ENCODE results near the gene GCFC2. TPM values are rescaled to one million over a fixed set of nuclear protein-coding genes. Genes with fewer than 3 reads are reported as not detected.

The GCFC2 gene
- polyA plus RNA-seq, 4 donors = 8.9 to 26.0 (median 10.5) TPM

DNA sequence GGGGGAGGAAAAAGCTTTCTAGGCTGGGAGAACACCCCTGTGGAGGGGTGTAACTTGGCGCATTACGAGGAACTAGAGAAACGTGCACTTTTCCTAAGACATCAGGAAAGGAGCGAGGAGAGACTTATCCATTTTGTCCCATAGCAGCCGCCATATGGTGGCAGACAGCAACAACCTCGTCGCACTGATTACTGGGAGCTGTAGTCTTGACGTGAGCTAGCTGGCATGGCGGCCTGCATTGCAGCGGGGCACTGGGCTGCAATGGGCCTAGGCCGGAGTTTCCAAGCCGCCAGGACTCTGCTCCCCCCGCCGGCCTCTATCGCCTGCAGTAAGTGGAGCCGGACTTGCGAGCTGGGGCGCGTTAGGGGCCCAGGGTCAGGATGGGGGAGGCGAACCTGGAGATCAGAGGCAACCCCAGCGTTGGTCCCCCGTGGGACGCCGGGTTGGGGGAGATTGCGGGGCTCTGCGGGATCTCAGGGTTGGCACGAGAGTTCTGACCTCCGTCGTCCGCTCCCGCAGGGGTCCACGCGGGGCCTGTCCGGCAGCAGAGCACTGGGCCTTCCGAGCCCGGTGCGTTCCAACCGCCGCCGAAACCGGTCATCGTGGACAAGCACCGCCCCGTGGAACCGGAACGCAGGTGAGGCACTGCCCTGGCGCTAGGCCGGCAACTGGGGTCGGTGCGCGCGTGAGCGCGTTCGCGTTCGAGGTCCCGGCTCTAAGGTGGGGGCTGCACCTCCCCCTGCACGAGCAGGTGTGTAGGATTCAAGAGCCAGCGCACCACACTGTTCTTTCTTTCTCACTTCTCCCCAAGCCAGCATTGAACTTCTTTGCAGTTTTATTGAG is 63.9 kb downstream of the GCFC2 start, which contains the start of gene MRPL19:
Gene MRPL19 (plus strand): TSS at position 201 of the 843 bp plus-strand sequence. CDS start 25 bp downstream, at position 226.
- WGBS, 3 donors = 0 to 1% (median 1%) methylated on average over 53 to 60 of the region's 60 CpGs
- Histone ChIP-seq H3K4me1 (ENCODE audit: control insufficient read depth in 3 of 3, insufficient read depth in 2 of 3, low read depth in 1 of 3, low read length in 2 of 3) (no peaks in the 10 kb centered on the region), H3K36me3 (ENCODE audit: control insufficient read depth in 3 of 3, insufficient read depth in 2 of 3, low read depth in 1 of 3, low read length in 3 of 3) (peaks cover 0 to 20% (median 2%) of the 10 kb centered on the region in 3 donors), H3K27ac (ENCODE audit: low read depth in 1 of 3, low read length in 2 of 3) (peak within 1 kb of the TSS; percentile 63 to 75 (median 70)), H3K9me3 (ENCODE audit: control insufficient read depth in 2 of 2, insufficient read depth in 1 of 2, low read depth in 1 of 2, low read length in 1 of 2) (no peaks in the 10 kb centered on the region), H3K27me3 (ENCODE audit: control insufficient read depth in 3 of 3, insufficient read depth in 3 of 3, low read length in 3 of 3) (no peaks in the 10 kb centered on the region), H3K4me3 (ENCODE audit: low read depth in 1 of 3, low read length in 3 of 3) (peak within 1 kb of the TSS; percentile 78 to 97 (median 94))
- FAIRE-seq = no peak
- peak; percentile 91 to 95 for DNase-seq

GRCh38 chr2:75646090-75646582 is 64.6 kb downstream of the GCFC2 start:
- no peaks in the 10 kb centered on the region for H3K9me3 ChIP-seq (ENCODE audit: control insufficient read depth in 2 of 2, insufficient read depth in 1 of 2, low read depth in 1 of 2, low read length in 1 of 2)
- FAIRE-seq = no peak
- H3K27ac ChIP-seq (ENCODE audit: low read depth in 1 of 3, low read length in 2 of 3) = peak overlapping the region in 2 of 3 donors; percentile 41 to 75
- WGBS, 3 donors = 72 to 87% (median 80%) methylated on average over 9 of the region's 9 CpGs
- H3K36me3 ChIP-seq (ENCODE audit: control insufficient read depth in 3 of 3, insufficient read depth in 2 of 3, low read depth in 1 of 3, low read length in 3 of 3) = peaks cover 0 to 16% (median 2%) of the 10 kb centered on the region in 3 donors
- no peaks in the 10 kb centered on the region for H3K4me1 ChIP-seq (ENCODE audit: control insufficient read depth in 3 of 3, insufficient read depth in 2 of 3, low read depth in 1 of 3, low read length in 2 of 3)
- H3K27me3 ChIP-seq (ENCODE audit: control insufficient read depth in 3 of 3, insufficient read depth in 3 of 3, low read length in 3 of 3) = no peaks in the 10 kb centered on the region
- peak overlapping the region; percentile 78 to 97 (median 94) for H3K4me3 ChIP-seq (ENCODE audit: low read depth in 1 of 3, low read length in 3 of 3)
- no peak for DNase-seq

DNA sequence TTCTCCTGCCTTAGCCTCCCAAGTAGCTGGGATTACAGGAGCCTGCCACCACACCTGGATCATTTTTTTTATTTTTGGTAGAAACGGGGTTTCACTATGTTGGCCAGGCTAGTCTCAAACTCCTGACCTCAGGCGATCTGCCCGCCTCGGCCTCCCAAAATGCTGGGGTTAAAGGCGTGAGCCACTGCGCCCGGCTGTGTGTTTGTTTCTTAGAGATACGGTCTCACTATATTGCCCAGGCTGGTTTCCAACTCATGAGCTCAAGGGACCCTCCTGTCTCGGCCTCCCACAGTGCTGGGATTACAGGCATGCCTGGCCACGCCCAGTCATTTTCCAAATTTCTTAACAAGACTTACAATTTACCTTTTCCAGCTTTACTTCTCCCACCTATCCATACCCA is 65.1 kb downstream of the GCFC2 start:
- Histone ChIP-seq H3K9me3 (ENCODE audit: control insufficient read depth in 2 of 2, insufficient read depth in 1 of 2, low read depth in 1 of 2, low read length in 1 of 2) (no peaks in the 10 kb centered on the region), H3K27me3 (ENCODE audit: control insufficient read depth in 3 of 3, insufficient read depth in 3 of 3, low read length in 3 of 3) (no peaks in the 10 kb centered on the region), H3K4me1 (ENCODE audit: control insufficient read depth in 3 of 3, insufficient read depth in 2 of 3, low read depth in 1 of 3, low read length in 2 of 3) (no peaks in the 10 kb centered on the region), H3K27ac (ENCODE audit: low read depth in 1 of 3, low read length in 2 of 3) (no peak overlapping the region), H3K36me3 (ENCODE audit: control insufficient read depth in 3 of 3, insufficient read depth in 2 of 3, low read depth in 1 of 3, low read length in 3 of 3) (peaks cover 0 to 11% (median 2%) of the 10 kb centered on the region in 3 donors), H3K4me3 (ENCODE audit: low read depth in 1 of 3, low read length in 3 of 3) (no peak overlapping the region)
- DNase-seq (no peak), FAIRE-seq (no peak)
- 96 to 97% (median 96%) methylated on average over 10 of the region's 10 CpGs for WGBS, 3 donors

- no peak for FAIRE-seq
- Histone ChIP-seq H3K27me3 (ENCODE audit: control insufficient read depth in 3 of 3, insufficient read depth in 3 of 3, low read length in 3 of 3) (no peaks in the 10 kb centered on the region), H3K27ac (ENCODE audit: low read depth in 1 of 3, low read length in 2 of 3) (no peak overlapping the region), H3K4me3 (ENCODE audit: low read depth in 1 of 3, low read length in 3 of 3) (no peak overlapping the region), H3K36me3 (ENCODE audit: control insufficient read depth in 3 of 3, insufficient read depth in 2 of 3, low read depth in 1 of 3, low read length in 3 of 3) (peaks cover 0 to 5% (median 2%) of the 10 kb centered on the region in 3 donors), H3K4me1 (ENCODE audit: control insufficient read depth in 3 of 3, insufficient read depth in 2 of 3, low read depth in 1 of 3, low read length in 2 of 3) (no peaks in the 10 kb centered on the region), H3K9me3 (ENCODE audit: control insufficient read depth in 2 of 2, insufficient read depth in 1 of 2, low read depth in 1 of 2, low read length in 1 of 2) (no peaks in the 10 kb centered on the region)
- DNase-seq = no peak
- 79 to 95% (median 87%) methylated on average over 1 of the region's 1 CpG for WGBS, 3 donors
These were observed 66.7 kb downstream of the GCFC2 start for GRCh38 chr2:75643980-75644379.

DNA sequence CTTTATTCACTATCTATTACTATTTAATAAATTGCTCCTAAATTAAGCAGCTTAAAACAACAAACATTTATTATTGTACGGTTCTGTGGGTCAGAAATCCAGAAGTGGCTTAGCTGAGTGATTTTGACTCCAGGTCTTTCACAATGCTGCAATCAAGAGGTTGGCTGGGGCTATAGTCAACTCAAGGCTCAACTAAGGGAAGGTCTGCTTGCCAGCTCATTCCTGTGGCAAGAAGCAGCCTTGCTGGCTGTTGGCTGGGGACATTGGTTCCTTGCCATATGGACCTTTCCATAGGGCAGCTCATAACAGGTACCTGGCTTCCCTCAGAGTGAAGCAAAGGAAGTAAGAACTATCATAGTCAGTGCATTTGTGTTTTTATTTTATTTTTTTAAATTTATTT is 69.1 kb downstream of the GCFC2 start:
- Histone ChIP-seq H3K27ac (ENCODE audit: low read depth in 1 of 3, low read length in 2 of 3) (no peak overlapping the region), H3K4me1 (ENCODE audit: control insufficient read depth in 3 of 3, insufficient read depth in 2 of 3, low read depth in 1 of 3, low read length in 2 of 3) (no peaks in the 10 kb centered on the region), H3K36me3 (ENCODE audit: control insufficient read depth in 3 of 3, insufficient read depth in 2 of 3, low read depth in 1 of 3, low read length in 3 of 3) (peaks cover 0 to 2% (median 0%) of the 10 kb centered on the region in 3 donors), H3K9me3 (ENCODE audit: control insufficient read depth in 2 of 2, insufficient read depth in 1 of 2, low read depth in 1 of 2, low read length in 1 of 2) (no peaks in the 10 kb centered on the region), H3K4me3 (ENCODE audit: low read depth in 1 of 3, low read length in 3 of 3) (no peak overlapping the region), H3K27me3 (ENCODE audit: control insufficient read depth in 3 of 3, insufficient read depth in 3 of 3, low read length in 3 of 3) (peaks cover 0 to 4% (median 0%) of the 10 kb centered on the region in 3 donors)
- 74 to 95% (median 94%) methylated on average over 1 of the region's 1 CpG for WGBS, 3 donors
- FAIRE-seq = no peak
- DNase-seq = no peak

DNA sequence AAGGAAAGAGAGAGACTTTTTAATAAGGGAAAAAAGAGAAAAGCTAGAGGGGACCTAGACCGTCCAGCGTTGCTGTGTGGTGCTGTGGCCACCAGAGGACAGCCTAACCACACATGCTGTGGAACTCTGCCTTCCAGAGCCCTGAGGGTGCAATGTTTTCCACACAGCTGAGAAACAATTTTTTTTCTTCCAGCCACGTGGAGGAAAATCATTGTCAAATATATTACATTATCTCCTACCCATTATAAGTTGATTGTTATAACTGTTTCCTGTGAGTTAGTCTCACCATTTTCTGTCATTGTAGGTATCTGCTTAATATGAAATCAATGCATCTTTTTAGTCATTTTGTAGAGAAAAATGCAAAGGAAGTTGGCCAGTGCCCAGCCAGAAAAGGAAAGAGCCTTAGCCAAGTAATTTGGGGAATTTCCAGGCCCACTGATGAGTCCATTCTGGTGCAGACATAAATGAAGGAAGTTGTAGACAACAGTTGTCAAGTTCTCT is 70.0 kb downstream of the GCFC2 start:
- DNase-seq (peak; percentile 45 to 64), FAIRE-seq (no peak)
- 0 to 1% (median 0%) methylated on average over 3 of the region's 3 CpGs for WGBS, 3 donors
- Histone ChIP-seq H3K27me3 (ENCODE audit: control insufficient read depth in 3 of 3, insufficient read depth in 3 of 3, low read length in 3 of 3) (peaks cover 0 to 4% (median 0%) of the 10 kb centered on the region in 3 donors), H3K36me3 (ENCODE audit: control insufficient read depth in 3 of 3, insufficient read depth in 2 of 3, low read depth in 1 of 3, low read length in 3 of 3) (peaks cover 0 to 2% (median 0%) of the 10 kb centered on the region in 3 donors), H3K27ac (ENCODE audit: low read depth in 1 of 3, low read length in 2 of 3) (no peak overlapping the region), H3K9me3 (ENCODE audit: control insufficient read depth in 2 of 2, insufficient read depth in 1 of 2, low read depth in 1 of 2, low read length in 1 of 2) (no peaks in the 10 kb centered on the region), H3K4me1 (ENCODE audit: control insufficient read depth in 3 of 3, insufficient read depth in 2 of 3, low read depth in 1 of 3, low read length in 2 of 3) (no peaks in the 10 kb centered on the region), H3K4me3 (ENCODE audit: low read depth in 1 of 3, low read length in 3 of 3) (no peak overlapping the region)

DNA sequence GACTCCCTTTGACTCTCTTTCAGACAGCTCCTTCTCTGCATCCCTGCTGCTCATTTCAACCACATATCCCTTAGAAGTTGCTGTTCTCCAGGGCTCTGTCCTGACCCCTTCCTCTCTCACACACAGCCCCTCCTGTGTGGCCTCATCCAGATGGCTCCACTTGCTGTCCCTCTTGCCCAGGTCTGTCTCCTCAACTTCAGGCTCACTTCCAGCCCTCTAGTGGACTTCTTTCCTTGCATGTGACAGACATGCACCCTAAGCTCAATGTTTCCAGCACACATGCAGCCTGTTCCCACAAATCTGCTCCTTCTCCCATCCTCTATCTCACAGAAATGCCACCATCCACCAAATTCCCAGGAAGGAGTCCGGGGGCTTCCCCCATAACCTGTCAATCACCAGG is 73.1 kb downstream of the GCFC2 start:
- FAIRE-seq (no peak), DNase-seq (no peak)
- 56 to 75% (median 68%) methylated on average over 1 of the region's 1 CpG for WGBS, 3 donors

GRCh38 chr2:75634945-75635344 is 75.8 kb downstream of the GCFC2 start:
- DNase-seq = no peak

More for the DNA sequence above, 73.1 kb downstream of the GCFC2 start:
- Histone ChIP-seq H3K36me3 (ENCODE audit: control insufficient read depth in 3 of 3, insufficient read depth in 2 of 3, low read depth in 1 of 3, low read length in 3 of 3) (no peaks in the 10 kb centered on the region), H3K27me3 (ENCODE audit: control insufficient read depth in 3 of 3, insufficient read depth in 3 of 3, low read length in 3 of 3) (peaks cover 0 to 4% (median under 1%) of the 10 kb centered on the region in 3 donors), H3K4me3 (ENCODE audit: low read depth in 1 of 3, low read length in 3 of 3) (no peak overlapping the region), H3K9me3 (ENCODE audit: control insufficient read depth in 2 of 2, insufficient read depth in 1 of 2, low read depth in 1 of 2, low read length in 1 of 2) (no peaks in the 10 kb centered on the region), H3K27ac (ENCODE audit: low read depth in 1 of 3, low read length in 2 of 3) (no peak overlapping the region), H3K4me1 (ENCODE audit: control insufficient read depth in 3 of 3, insufficient read depth in 2 of 3, low read depth in 1 of 3, low read length in 2 of 3) (no peaks in the 10 kb centered on the region)

More at GRCh38 chr2:75634945-75635344, 75.8 kb downstream of the GCFC2 start:
- Histone ChIP-seq H3K4me3 (ENCODE audit: low read depth in 1 of 3, low read length in 3 of 3) (no peak overlapping the region), H3K9me3 (ENCODE audit: control insufficient read depth in 2 of 2, insufficient read depth in 1 of 2, low read depth in 1 of 2, low read length in 1 of 2) (no peaks in the 10 kb centered on the region), H3K27me3 (ENCODE audit: control insufficient read depth in 3 of 3, insufficient read depth in 3 of 3, low read length in 3 of 3) (peaks cover 0 to 6% (median 2%) of the 10 kb centered on the region in 3 donors), H3K36me3 (ENCODE audit: control insufficient read depth in 3 of 3, insufficient read depth in 2 of 3, low read depth in 1 of 3, low read length in 3 of 3) (no peaks in the 10 kb centered on the region), H3K27ac (ENCODE audit: low read depth in 1 of 3, low read length in 2 of 3) (no peak overlapping the region), H3K4me1 (ENCODE audit: control insufficient read depth in 3 of 3, insufficient read depth in 2 of 3, low read depth in 1 of 3, low read length in 2 of 3) (no peaks in the 10 kb centered on the region)
- no peak for FAIRE-seq
- 0 to 87% (median 65%) methylated on average over 1 of the region's 1 CpG for WGBS, 3 donors
